ENCODE results near the gene INPP5D.

The INPP5D gene

GRCh38 chr2:233140978-233141377 is 80.8 kb downstream of the INPP5D start:
- ChIA-PET CTCF (interaction anchor here (0.6 kb wide), 1 partner anchor 25 kb away, joined by 4 read pairs; no protein-coding TSS in a partner anchor), POLR2A (ENCODE audit: low non-redundant PET) (interaction anchor here (0.6 kb wide), 1 partner anchor 31 kb away, joined by 3 read pairs; no protein-coding TSS in a partner anchor)
- no peak for DNase-seq (ENCODE audit: low spot score)

GRCh38 chr2:233141901-233142300 is 81.8 kb downstream of the INPP5D start:
- H3K27ac ChIP-seq: no peak overlapping the region
- no peak for TF ChIP-seq CTCF (conservative IDR thresholded peaks at IDR 0.05; ENCODE audit: low read depth)
- DNase-seq (ENCODE audit: low spot score): no peak
- ChIA-PET CTCF (interaction anchor here (0.6 kb wide), 1 partner anchor 1172 kb away, joined by 3 read pairs; no protein-coding TSS in a partner anchor), POLR2A (ENCODE audit: low non-redundant PET) (no interaction called here)

More at GRCh38 chr2:233140978-233141377, 80.8 kb downstream of the INPP5D start:
- TF ChIP-seq CTCF (conservative IDR thresholded peaks at IDR 0.05; ENCODE audit: low read depth): no peak
- no peak overlapping the region for H3K27ac ChIP-seq

- no peak for DNase-seq (ENCODE audit: low spot score)
- ChIA-PET POLR2A (ENCODE audit: low non-redundant PET) (no interaction called here), CTCF (no interaction called here)
- no peak for TF ChIP-seq CTCF (conservative IDR thresholded peaks at IDR 0.05; ENCODE audit: low read depth)
- H3K27ac ChIP-seq: no peak overlapping the region
Measured at GRCh38 chr2:233142355-233142897, 82.3 kb downstream of the INPP5D start.

- ChIA-PET POLR2A (ENCODE audit: low non-redundant PET) (no interaction called here), CTCF (no interaction called here)
- no peak for DNase-seq (ENCODE audit: low spot score)
- H3K27ac ChIP-seq: no peak overlapping the region
- no peak for TF ChIP-seq CTCF (conservative IDR thresholded peaks at IDR 0.05; ENCODE audit: low read depth)
Measured at GRCh38 chr2:233143700-233144331, 83.7 kb downstream of the INPP5D start.

GRCh38 chr2:233145726-233146125 is 85.6 kb downstream of the INPP5D start:
- DNase-seq (ENCODE audit: low spot score): no peak
- H3K27ac ChIP-seq: no peak overlapping the region
- no peak for TF ChIP-seq CTCF (conservative IDR thresholded peaks at IDR 0.05; ENCODE audit: low read depth)
- CTCF ChIA-PET: no interaction called here
- POLR2A ChIA-PET (ENCODE audit: low non-redundant PET): no interaction called here

- no peak for DNase-seq (ENCODE audit: low spot score)
- TF ChIP-seq CTCF (conservative IDR thresholded peaks at IDR 0.05; ENCODE audit: low read depth): no peak
- CTCF ChIA-PET: no interaction called here
Measured at GRCh38 chr2:233146194-233146593, 86.1 kb downstream of the INPP5D start.

More at GRCh38 chr2:233146194-233146593, 86.1 kb downstream of the INPP5D start:
- H3K27ac ChIP-seq: no peak overlapping the region
- POLR2A ChIA-PET (ENCODE audit: low non-redundant PET): no interaction called here
